IMR-90 (cell line): Measurements from ENCODE around the gene SPINT4. TPM values are rescaled to one million over a fixed set of nuclear protein-coding genes. Genes with fewer than 3 reads are reported as not detected.

Source experiments
- ATAC-seq: fragments of 200-7000 bp; cut with Tn5 transposase; 2 replicates; pipeline ENCODE4 v1.9.1; 2020; ENCODE audit warnings: low read depth, mild to moderate bottlenecking, moderate library complexity
- BruUV-seq: library from RNA; stranded (reverse); fragments of 400-500 nt; replicated peaks from 2 replicates; lab custom pipeline; 2021; lab: Mats Ljungman, UMichigan
- CTCF ChIA-PET: fragments of 300-600 bp; formaldehyde crosslinking; extraction: SDS; loops from one replicate; lab custom pipeline; 2021; ENCODE audit warnings: antibody characterized with exemption; lab: Yijun Ruan, JAX
- POLR2A ChIA-PET: fragments of 300-600 bp; sonication (Branson Sonifier 250); formaldehyde crosslinking; loops from one replicate; lab custom pipeline; 2022; ENCODE audit warnings: antibody characterized with exemption; ENCODE audit not compliant: unreplicated experiment; lab: Charles Lee
- DNase-seq: peaks from one replicate; pipeline ENCODE4 v3.0.0; 2013
- H2AFZ ChIP-seq: replicated peaks from 2 replicates; pipeline ENCODE3; 2013; ENCODE audit warnings: low read length, mild to moderate bottlenecking; ENCODE audit not compliant: poor library complexity
- H2AK5ac ChIP-seq: 2 replicates; pipeline ENCODE4 v1.6.1; 2013; ENCODE audit warnings: low read depth, low read length, inconsistent platforms
- H2AK9ac ChIP-seq: replicated peaks from 2 replicates; pipeline ENCODE3; 2013; ENCODE audit warnings: mild to moderate bottlenecking, low read depth, low read length, moderate library complexity; ENCODE audit not compliant: poor library complexity
- H2BK120ac ChIP-seq: 2 replicates; pipeline ENCODE4 v1.6.1; 2013; ENCODE audit warnings: low read depth, low read length, inconsistent platforms
- H2BK15ac ChIP-seq: 3 replicates; pipeline ENCODE4 v1.6.1; 2013; ENCODE audit warnings: low read depth, low read length, inconsistent platforms
- H2BK20ac ChIP-seq: 2 replicates; pipeline ENCODE4 v1.6.1; 2013; ENCODE audit warnings: low read depth, mild to moderate bottlenecking, inconsistent platforms, low read length, moderate library complexity
- H2BK5ac ChIP-seq: 2 replicates; pipeline ENCODE4 v1.6.1; 2013; ENCODE audit warnings: mild to moderate bottlenecking, low read depth, low read length, inconsistent platforms; ENCODE audit not compliant: poor library complexity, severe bottlenecking
- H3K14ac ChIP-seq: replicated peaks from 2 replicates; pipeline ENCODE4 v1.6.1; 2013; ENCODE audit warnings: low read depth, low read length, inconsistent platforms
- H3K18ac ChIP-seq: 2 replicates; pipeline ENCODE4 v1.6.1; 2013; ENCODE audit warnings: low read depth, low read length, control low read depth
- H3K23ac ChIP-seq: 2 replicates; pipeline ENCODE4 v1.6.1; 2013; ENCODE audit warnings: low read depth, low read length, inconsistent platforms
- H3K27ac ChIP-seq: 2 replicates; pipeline ENCODE4 v1.5.1; 2013; ENCODE audit warnings: mild to moderate bottlenecking, control low read depth, low read length; ENCODE audit not compliant: insufficient read depth
- H3K27me3 ChIP-seq: 2 replicates; pipeline ENCODE4 v1.6.1; 2013; ENCODE audit warnings: low read length; ENCODE audit not compliant: control insufficient read depth, insufficient read depth
- H3K36me3 ChIP-seq: 2 replicates; pipeline ENCODE4 v1.6.1; 2013; ENCODE audit warnings: low read length, mixed read lengths; ENCODE audit not compliant: control insufficient read depth, insufficient read depth
- H3K4ac ChIP-seq: 2 replicates; pipeline ENCODE4 v1.6.1; 2013; ENCODE audit warnings: low read depth, low read length, inconsistent platforms
- H3K4me1 ChIP-seq: 2 replicates; pipeline ENCODE4 v1.6.1; 2013; ENCODE audit warnings: low read length, mixed read lengths; ENCODE audit not compliant: control insufficient read depth, insufficient read depth
- H3K4me2 ChIP-seq: 2 replicates; pipeline ENCODE4 v1.6.1; 2013; ENCODE audit warnings: low read depth, mild to moderate bottlenecking, control low read depth, low read length, moderate library complexity
- H3K4me3 ChIP-seq: 2 replicates; pipeline ENCODE4 v1.5.1; 2013; ENCODE audit warnings: low read depth, mild to moderate bottlenecking, control low read depth, low read length, moderate library complexity; ENCODE audit not compliant: insufficient read depth
- H3K56ac ChIP-seq: 2 replicates; pipeline ENCODE4 v1.6.1; 2013; ENCODE audit warnings: low read length, inconsistent platforms; ENCODE audit not compliant: insufficient read depth; ENCODE audit errors: extremely low read depth
- H3K79me1 ChIP-seq, 2 experiments: 2 replicates each; pipeline ENCODE4 v1.6.1; 2013; ENCODE audit warnings: low read length in 2 of 2, inconsistent platforms in 1 of 2, low read depth in 1 of 2
- H3K9ac ChIP-seq: 2 replicates; pipeline ENCODE4 v1.6.1; 2013; ENCODE audit warnings: low read depth, low read length, control low read depth
- H3K9me1 ChIP-seq: 2 replicates; pipeline ENCODE4 v1.6.1; 2013; ENCODE audit warnings: low read length, inconsistent platforms; ENCODE audit not compliant: insufficient read depth
- H3K9me3 ChIP-seq: 2 replicates; pipeline ENCODE4 v1.6.1; 2013; ENCODE audit warnings: low read length; ENCODE audit not compliant: control insufficient read depth, insufficient read depth
- H4K20me1 ChIP-seq: 2 replicates; pipeline ENCODE4 v1.6.1; 2013; ENCODE audit warnings: low read length, inconsistent platforms; ENCODE audit not compliant: insufficient read depth
- H4K5ac ChIP-seq: 2 replicates; pipeline ENCODE4 v1.6.1; 2013; ENCODE audit warnings: mild to moderate bottlenecking, low read depth, low read length, control low read depth
- H4K8ac ChIP-seq, 2 experiments: 2 replicates each; pipeline ENCODE4 v1.6.1; 2013; ENCODE audit warnings: low read depth in 2 of 2, low read length in 2 of 2, control low read depth in 1 of 2, inconsistent platforms in 1 of 2
- H4K91ac ChIP-seq: 2 replicates; pipeline ENCODE4 v1.6.1; 2013; ENCODE audit warnings: low read depth, low read length, inconsistent platforms; ENCODE audit not compliant: insufficient read depth
- BHLHE40 ChIP-seq: fragments of 150-350 bp; IDR thresholded peaks from 2 replicates; pipeline ENCODE4 v1.6.1; 2016; ENCODE audit warnings: mild to moderate bottlenecking, low read depth, low read length
- CEBPB ChIP-seq: IDR thresholded peaks from 2 replicates; pipeline ENCODE4 v1.6.1; 2012; ENCODE audit warnings: low read depth, low read length, improper control_type of control experiment
- CHD1 ChIP-seq: IDR thresholded peaks from 2 replicates; pipeline ENCODE4 v1.6.1; 2012; ENCODE audit warnings: low read depth, low read length, improper control_type of control experiment
- FOS ChIP-seq: fragments of 150-350 bp; IDR thresholded peaks from 2 replicates; pipeline ENCODE4 v1.6.1; 2016; ENCODE audit warnings: low read depth, low read length
- MAFK ChIP-seq: IDR thresholded peaks from 2 replicates; pipeline ENCODE4 v1.6.1; 2012; ENCODE audit warnings: low read depth, low read length, improper control_type of control experiment
- MAZ ChIP-seq: IDR thresholded peaks from 2 replicates; pipeline ENCODE4 v1.6.1; 2012; ENCODE audit warnings: low read depth, mild to moderate bottlenecking, low read length, improper control_type of control experiment, moderate library complexity, borderline replicate concordance
- MXI1 ChIP-seq: IDR thresholded peaks from 2 replicates; pipeline ENCODE4 v1.6.1; 2012; ENCODE audit warnings: low read depth, mild to moderate bottlenecking, low read length, moderate library complexity, borderline replicate concordance
- NFE2L2 ChIP-seq: fragments of 150-350 bp; IDR thresholded peaks from 2 replicates; pipeline ENCODE4 v1.6.1; 2016; ENCODE audit warnings: low read depth, mild to moderate bottlenecking, low read length
- POLR2A ChIP-seq: IDR thresholded peaks from 2 replicates; pipeline ENCODE4 v1.6.1; 2012; ENCODE audit warnings: mild to moderate bottlenecking, low read depth, low read length
- RAD21 ChIP-seq: IDR thresholded peaks from 2 replicates; pipeline ENCODE4 v1.6.1; 2012; ENCODE audit warnings: low read length, improper control_type of control experiment
- RCOR1 ChIP-seq: IDR thresholded peaks from 2 replicates; pipeline ENCODE4 v1.6.1; 2012; ENCODE audit warnings: mild to moderate bottlenecking, low read length, improper control_type of control experiment; ENCODE audit not compliant: insufficient replicate concordance
- RFX5 ChIP-seq: IDR thresholded peaks from 2 replicates; pipeline ENCODE4 v1.8.0; 2012; ENCODE audit warnings: low read depth, mild to moderate bottlenecking, low read length, moderate library complexity
- SMC3 ChIP-seq: fragments of 150-350 bp; IDR thresholded peaks from 2 replicates; pipeline ENCODE4 v1.6.1; 2016; ENCODE audit warnings: low read depth, mild to moderate bottlenecking, antibody characterized with exemption, low read length, moderate library complexity
- WGBS, 2 experiments: methylation state at CpG; one replicate each; pipeline versions ENCODE4 v1.1.5 to v1.1.7; 2013; ENCODE audit warnings: missing lambda C conversion rate in 2 of 2; ENCODE audit not compliant: insufficient read length in 1 of 2; ENCODE audit errors: extremely low coverage in 2 of 2; 5-methylcytosine and 5-hydroxymethylcytosine counted together
- dilution Hi-C: fragments of 300-500 bp; cut with HindIII; formaldehyde crosslinking; loops from one replicate; pipeline ENCODE4 v1.14.3; 2018; ENCODE audit warnings: low sequenced_read_pairs; ENCODE audit not compliant: unreplicated experiment
- in situ Hi-C: fragments of 300-500 bp; cut with MboI; formaldehyde crosslinking; loops from 3 replicates; pipeline ENCODE4 v1.14.3; 2019; ENCODE audit warnings: low sequenced_read_pairs, inconsistent platforms, mixed read lengths
- intact Hi-C: fragments of 100-400 bp; cut with micrococcal nuclease; formaldehyde crosslinking; loops from 2 replicates; pipeline ENCODE4 v1.10.0; 2022
- polyA plus RNA-seq, 3 experiments: library from polyadenylated mRNA; depleted of rRNA; stranded (reverse); fragments of >200 nt; gene quantifications; 2 replicates each; pipeline ENCODE4 v1.2.3, GENCODE V29; 2012; ENCODE audit warnings: low replicate concordance in 1 of 3
- total RNA-seq: library from RNA; depleted of rRNA; stranded (reverse); fragments of >200 nt; gene quantifications from 2 replicates; pipeline ENCODE4 v1.2.3, GENCODE V29; 2012
- TF ChIP-seq, protein P1 (sequence below): fragments of 150-350 bp; IDR thresholded peaks from 2 replicates; pipeline ENCODE4 v1.6.1; 2016; ENCODE audit warnings: low read depth, mild to moderate bottlenecking, low read length, moderate library complexity, borderline replicate concordance
- TF ChIP-seq, protein P2 (sequence below): fragments of 150-350 bp; IDR thresholded peaks from 2 replicates; pipeline ENCODE4 v1.6.1; 2017; ENCODE audit warnings: mild to moderate bottlenecking, antibody characterized with exemption, low read length, low read depth
- TF ChIP-seq, protein P3 (sequence below): conservative IDR thresholded peaks from 2 replicates; pipeline ENCODE4 v1.5.1; 2012; ENCODE audit warnings: mild to moderate bottlenecking, low read depth, low read length, improper control_type of control experiment

The SPINT4 gene
- total and polyA plus RNA-seq, 2 of the 4 experiments (the other 2 are of a cell fraction): not detected

DNA sequence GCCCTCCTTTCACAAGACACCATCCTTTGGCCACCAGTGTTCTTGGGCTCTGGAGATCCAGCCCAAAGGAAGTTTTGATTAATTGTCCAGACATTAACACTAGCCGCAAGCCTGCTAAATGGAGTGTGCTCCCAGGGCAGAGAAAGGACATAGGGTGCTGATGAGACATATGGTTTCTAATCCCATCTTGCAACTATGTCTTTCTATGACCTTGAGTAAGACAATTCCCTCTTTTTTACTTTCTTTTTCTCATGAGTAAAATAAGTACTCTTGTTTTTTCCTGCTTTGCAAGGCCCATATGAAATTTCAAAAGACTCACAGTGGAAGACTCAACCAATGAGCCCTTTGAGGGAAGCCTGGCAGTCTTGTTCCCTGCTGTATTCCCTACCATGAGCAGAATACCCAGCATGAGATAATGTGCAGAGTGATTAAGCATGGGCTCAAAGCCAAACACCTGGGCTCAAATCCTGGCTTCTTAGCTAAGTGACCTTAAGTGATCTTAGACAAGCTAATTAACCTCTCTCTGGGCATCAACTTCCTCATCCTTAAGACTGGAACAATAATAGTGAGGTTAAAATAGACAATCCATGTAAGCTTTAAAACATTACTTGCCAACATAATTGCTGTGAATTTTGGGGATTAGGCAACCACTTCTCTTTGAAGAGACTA, 17.0 kb upstream of the SPINT4 start, which contains the start of gene WFDC10B:
TSS of gene WFDC10B (minus strand) at position 51 of the 669 bp plus-strand sequence. CDS start 19,027 bp downstream, outside the sequence.
- Histone ChIP-seq H3K9me1 (no peaks in the 10 kb centered on the region), H3K4me2 (no peak within 1 kb of the TSS), H3K27ac (no peak within 1 kb of the TSS), H2BK120ac (no peak within 1 kb of the TSS), H3K18ac (no peak within 1 kb of the TSS), H3K4me1 (no peaks in the 10 kb centered on the region), H3K56ac (no peak within 1 kb of the TSS), H3K4me3 (no peak within 1 kb of the TSS), H2BK5ac (no peak within 1 kb of the TSS), H2BK15ac (no peak within 1 kb of the TSS), H4K20me1 (no peaks in the 10 kb centered on the region), H3K79me1 (no peaks in the 10 kb centered on the region), H3K4ac (no peak within 1 kb of the TSS), H4K91ac (no peak within 1 kb of the TSS), H3K23ac (no peak within 1 kb of the TSS), H3K14ac (no peak within 1 kb of the TSS), H4K5ac (no peak within 1 kb of the TSS), H3K9ac (no peak within 1 kb of the TSS), H3K27me3 (no peaks in the 10 kb centered on the region), H2BK20ac (no peak within 1 kb of the TSS), H2AK9ac (no peak within 1 kb of the TSS), H2AK5ac (no peak within 1 kb of the TSS), H2AFZ (no peak within 1 kb of the TSS), H3K9me3 (no peaks in the 10 kb centered on the region), H4K8ac (no peak within 1 kb of the TSS), H3K36me3 (no peaks in the 10 kb centered on the region)
- in situ Hi-C loops (no loop called here), intact Hi-C loops (no loop called here), dilution Hi-C loops (no loop called here)
- ATAC-seq (no peak), DNase-seq (no peak)
- no TSS peak for BruUV-seq
- CTCF ChIA-PET: interaction anchor here (0.6 kb wide), 1 partner anchor 34 kb away, joined by 4 read pairs; no protein-coding TSS in a partner anchor
- TF ChIP-seq SMC3 (no peak), CEBPB (no peak), MXI1 (no peak), FOS (no peak), NFE2L2 (no peak), CHD1 (no peak), BHLHE40 (no peak), POLR2A (no peak), MAFK (no peak), RCOR1 (no peak), MAZ (no peak), RFX5 (no peak), RAD21 (no peak)
- TF ChIP-seq, protein P1, sequence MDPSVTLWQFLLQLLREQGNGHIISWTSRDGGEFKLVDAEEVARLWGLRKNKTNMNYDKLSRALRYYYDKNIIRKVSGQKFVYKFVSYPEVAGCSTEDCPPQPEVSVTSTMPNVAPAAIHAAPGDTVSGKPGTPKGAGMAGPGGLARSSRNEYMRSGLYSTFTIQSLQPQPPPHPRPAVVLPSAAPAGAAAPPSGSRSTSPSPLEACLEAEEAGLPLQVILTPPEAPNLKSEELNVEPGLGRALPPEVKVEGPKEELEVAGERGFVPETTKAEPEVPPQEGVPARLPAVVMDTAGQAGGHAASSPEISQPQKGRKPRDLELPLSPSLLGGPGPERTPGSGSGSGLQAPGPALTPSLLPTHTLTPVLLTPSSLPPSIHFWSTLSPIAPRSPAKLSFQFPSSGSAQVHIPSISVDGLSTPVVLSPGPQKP: no peak
- TF ChIP-seq, protein P2, sequence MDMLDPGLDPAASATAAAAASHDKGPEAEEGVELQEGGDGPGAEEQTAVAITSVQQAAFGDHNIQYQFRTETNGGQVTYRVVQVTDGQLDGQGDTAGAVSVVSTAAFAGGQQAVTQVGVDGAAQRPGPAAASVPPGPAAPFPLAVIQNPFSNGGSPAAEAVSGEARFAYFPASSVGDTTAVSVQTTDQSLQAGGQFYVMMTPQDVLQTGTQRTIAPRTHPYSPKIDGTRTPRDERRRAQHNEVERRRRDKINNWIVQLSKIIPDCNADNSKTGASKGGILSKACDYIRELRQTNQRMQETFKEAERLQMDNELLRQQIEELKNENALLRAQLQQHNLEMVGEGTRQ: no peak
- TF ChIP-seq, protein P3, sequence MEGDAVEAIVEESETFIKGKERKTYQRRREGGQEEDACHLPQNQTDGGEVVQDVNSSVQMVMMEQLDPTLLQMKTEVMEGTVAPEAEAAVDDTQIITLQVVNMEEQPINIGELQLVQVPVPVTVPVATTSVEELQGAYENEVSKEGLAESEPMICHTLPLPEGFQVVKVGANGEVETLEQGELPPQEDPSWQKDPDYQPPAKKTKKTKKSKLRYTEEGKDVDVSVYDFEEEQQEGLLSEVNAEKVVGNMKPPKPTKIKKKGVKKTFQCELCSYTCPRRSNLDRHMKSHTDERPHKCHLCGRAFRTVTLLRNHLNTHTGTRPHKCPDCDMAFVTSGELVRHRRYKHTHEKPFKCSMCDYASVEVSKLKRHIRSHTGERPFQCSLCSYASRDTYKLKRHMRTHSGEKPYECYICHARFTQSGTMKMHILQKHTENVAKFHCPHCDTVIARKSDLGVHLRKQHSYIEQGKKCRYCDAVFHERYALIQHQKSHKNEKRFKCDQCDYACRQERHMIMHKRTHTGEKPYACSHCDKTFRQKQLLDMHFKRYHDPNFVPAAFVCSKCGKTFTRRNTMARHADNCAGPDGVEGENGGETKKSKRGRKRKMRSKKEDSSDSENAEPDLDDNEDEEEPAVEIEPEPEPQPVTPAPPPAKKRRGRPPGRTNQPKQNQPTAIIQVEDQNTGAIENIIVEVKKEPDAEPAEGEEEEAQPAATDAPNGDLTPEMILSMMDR: no peak
- no CpG with 5 or more reads among the region's 1 CpG for WGBS, 2 experiments
- POLR2A ChIA-PET: no interaction called here
